NCI-H2107 treated with DMSO at 0.1 percent for 48 hours (cell line): ENCODE measurements around the gene CD2.

Experiments
- DNase-seq: peaks from one replicate; lab custom pipeline; 2025; ENCODE audit not compliant: unreplicated experiment; lab: John Stamatoyannopoulos, UW

The CD2 gene, protein sequence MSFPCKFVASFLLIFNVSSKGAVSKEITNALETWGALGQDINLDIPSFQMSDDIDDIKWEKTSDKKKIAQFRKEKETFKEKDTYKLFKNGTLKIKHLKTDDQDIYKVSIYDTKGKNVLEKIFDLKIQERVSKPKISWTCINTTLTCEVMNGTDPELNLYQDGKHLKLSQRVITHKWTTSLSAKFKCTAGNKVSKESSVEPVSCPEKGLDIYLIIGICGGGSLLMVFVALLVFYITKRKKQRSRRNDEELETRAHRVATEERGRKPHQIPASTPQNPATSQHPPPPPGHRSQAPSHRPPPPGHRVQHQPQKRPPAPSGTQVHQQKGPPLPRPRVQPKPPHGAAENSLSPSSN

DNA sequence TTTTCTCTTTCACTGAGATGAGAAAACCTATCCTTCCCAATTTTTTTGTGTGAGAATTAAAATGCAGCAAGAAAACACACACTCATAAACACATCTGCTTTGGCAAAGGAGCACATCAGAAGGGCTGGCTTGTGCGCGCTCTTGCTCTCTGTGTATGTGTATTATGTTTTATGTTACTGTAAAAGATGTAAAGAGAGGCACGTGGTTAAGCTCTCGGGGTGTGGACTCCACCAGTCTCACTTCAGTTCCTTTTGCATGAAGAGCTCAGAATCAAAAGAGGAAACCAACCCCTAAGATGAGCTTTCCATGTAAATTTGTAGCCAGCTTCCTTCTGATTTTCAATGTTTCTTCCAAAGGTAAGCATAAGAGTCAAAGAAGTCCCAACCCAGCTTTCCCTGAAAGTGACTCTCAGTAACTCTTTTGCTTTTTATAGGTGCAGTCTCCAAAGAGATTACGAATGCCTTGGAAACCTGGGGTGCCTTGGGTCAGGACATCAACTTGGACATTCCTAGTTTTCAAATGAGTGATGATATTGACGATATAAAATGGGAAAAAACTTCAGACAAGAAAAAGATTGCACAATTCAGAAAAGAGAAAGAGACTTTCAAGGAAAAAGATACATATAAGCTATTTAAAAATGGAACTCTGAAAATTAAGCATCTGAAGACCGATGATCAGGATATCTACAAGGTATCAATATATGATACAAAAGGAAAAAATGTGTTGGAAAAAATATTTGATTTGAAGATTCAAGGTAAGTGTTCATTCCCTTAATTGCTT is at the start of gene CD2:
TSS of gene CD2 (plus strand) at position 233 of the 780 bp plus-strand sequence. CDS start at position 296, 63 bp downstream.
- no peak for DNase-seq

DNA sequence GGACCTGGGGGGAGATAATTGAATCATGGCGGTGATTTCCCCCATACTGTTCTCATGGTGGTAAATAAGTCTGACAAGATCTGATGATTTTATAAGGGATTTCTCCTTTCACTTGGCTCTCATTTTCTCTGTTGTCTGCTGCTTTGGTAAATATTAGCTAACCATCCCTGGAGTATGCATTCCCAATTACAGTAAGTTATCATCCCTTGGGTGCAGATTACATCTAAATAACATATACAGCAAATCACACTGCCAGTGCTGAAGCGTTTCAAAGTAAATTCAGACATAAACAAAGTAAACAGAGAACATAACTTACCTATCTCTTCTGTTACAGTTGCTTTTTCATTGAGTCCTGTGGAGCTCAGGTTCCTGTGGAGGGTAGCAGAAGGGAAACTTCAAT is 48.1 kb upstream of the CD2 start:
- DNase-seq = no peak

DNA sequence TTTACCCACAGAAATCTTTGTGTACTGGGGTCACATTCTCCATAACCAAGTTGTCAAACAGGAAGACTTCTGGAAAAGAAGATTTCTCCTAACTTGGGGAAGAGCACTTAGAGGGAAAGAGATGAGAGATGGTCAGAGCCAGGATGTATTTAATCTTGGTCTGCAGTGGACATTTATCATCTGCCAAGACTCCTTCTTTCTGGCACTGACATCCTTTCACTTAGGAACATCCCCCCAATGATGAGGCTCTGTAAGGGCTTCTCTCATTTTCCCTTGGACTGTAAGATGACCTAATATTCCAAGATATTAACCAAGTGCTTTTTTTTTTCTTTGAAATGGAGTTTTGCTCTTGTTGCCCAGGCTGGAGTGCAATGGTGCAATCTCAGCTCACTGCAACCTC is 47.4 kb upstream of the CD2 start:
- no peak for DNase-seq

DNA sequence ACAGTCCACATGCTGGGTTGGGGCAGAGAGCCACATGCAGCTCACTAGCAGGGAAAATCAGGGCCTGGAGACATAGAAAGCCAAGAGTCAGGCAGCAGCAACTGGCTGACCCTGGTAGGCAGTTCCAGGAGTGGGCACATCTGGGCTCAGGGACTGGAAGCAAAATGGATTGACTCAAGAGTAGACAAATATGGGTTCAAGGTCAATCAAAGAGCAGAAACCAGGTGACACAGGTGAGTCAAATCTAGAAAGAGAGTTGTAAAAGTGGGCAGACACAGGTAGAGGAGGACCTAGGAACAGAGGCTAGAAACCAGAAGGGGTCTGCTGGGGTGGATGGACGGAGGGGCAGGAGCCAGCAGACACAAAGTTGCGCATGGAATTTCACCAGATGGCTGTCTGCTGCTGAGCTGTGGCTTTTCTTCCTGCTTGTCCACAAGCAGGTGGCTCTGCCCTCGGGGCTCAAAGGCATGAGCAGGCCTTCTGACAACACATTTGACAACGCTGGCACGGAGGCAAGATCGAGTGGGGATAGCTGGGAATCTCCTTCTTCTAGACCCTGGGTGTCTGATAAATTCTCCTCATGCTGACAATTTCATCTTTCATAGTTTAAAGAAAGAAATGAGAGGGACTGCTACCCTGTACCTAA is 45.9 kb upstream of the CD2 start:
- no peak for DNase-seq

DNA sequence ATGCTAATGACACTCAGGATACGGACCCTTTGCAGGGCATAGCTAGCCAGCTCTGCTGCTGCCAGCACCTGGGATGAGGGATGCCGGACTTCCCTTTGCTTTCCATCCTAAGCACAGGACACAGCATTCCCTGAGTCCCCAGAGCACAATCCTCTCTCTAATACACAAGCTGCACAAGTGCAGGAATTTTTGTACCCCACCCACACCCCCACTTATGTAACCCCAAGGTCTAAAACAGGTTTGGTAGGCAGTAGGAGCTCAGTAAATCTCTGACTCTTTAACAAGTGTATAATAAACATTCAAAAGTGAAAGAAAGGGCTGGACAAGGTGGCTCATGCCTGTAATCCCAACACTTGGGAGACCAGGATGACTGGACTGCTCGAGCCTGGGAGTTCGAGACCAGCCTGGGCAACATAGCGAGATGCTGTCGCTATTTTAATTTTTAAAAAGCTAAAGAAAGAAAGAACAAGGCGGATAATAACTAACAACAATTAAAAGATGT is 44.5 kb upstream of the CD2 start:
- no peak for DNase-seq

DNA sequence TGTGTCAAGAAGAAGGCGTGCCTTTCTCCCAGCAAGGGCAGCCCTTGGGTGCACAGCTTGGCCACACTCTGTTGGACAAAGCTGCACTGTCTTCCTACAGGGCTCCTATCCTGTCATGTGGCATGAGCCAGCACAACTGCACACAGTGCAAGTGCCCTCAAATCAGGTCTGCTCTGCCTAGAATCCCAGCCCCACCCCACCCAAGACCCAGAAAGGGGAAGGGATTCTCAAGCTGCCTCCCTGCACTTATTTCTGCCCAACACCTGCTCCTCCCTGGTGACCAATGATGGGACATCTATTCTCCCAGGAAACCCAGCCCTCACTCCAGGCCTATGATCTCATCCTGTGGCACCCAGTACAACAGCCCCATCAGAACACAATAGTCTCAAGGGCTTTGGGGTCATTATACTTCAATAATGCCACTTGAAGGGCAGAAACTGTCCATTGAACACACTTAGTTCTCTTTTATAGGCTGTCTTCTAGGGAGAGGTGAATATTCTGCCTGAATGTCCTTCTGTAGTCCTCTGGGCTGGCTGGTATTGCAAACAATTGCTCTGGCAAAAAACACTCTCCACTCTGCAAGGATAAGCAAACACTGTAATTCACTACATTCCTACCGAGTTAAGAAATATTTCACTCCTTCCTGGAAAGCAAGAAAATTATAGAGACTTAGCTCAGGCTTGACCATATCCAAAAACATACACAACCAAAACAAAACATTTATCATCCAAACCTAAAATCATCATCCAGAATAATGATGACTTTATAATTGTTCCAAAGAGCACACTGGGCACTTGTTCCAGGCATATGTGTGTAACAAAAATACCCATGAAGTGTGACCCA is 43.6 kb upstream of the CD2 start:
- peak; percentile 85 for DNase-seq

DNA sequence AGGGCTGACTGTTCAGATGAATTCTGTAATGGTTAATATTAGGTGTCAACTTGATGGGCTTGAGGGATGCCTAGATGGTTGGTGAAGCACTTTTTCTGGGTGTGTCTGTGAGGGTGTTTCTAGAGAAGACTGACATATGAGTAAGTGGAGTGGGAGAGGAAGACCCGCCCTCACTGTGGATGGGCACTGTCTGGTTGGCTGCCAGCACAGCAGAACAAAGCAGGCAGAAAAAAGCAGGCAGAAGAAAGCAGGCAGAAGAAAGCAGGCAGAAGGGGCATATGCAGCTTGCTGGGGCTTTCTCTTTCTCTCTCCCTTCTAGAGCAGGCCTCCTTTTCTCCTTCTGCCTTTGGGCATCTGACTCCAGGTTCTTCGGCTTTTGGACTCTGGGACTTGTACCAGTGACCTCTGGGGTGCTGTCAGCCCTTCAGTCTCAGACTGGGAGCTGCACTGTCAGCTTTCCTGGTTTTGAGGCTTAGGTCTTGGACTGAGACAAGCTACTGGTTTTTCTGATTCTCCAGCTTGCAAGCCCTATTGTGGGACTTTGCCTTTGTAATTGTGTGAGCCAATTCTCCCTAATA is 42.9 kb upstream of the CD2 start:
- DNase-seq = peak; percentile 76

DNA sequence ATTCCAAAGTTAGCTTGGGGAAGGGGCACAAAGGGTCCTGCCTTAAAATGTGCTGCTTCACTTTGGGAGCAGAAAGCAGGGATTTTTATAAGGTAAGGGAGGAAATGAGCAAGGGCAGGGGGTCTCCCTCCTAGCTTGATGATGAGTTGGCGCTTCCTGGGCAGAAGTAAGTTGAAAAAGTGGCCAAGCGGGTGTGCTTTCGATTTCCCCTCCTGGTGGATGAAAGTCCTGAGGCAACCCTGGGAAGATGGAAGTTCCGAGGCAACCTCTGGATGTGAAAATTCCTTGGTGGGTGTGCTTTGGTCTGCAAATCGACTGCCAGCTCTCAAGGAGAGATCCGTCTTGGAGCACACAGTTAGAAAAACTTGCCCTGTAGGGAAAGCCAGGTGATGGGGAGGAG is 41.7 kb upstream of the CD2 start:
- DNase-seq = no peak

DNA sequence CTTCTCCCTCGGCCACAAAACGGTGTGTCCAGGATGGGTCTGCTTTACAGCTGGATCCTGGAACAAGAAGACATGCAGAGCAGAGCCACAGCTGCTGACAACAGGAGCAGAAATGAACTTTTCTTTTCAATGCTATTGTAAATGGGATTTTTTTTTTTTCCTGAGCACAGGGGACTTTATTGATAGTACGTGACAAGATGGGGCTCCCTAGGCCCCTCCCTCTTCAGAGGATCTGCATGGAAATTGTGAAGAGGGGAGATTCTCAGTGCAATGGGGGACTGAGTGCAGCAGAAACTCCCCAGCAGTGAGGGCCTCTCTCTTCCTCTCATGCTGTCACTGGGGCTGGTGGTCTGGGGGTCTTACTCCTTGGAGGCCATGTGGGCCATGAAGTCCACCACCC is 40.8 kb upstream of the CD2 start:
- DNase-seq = no peak

DNA sequence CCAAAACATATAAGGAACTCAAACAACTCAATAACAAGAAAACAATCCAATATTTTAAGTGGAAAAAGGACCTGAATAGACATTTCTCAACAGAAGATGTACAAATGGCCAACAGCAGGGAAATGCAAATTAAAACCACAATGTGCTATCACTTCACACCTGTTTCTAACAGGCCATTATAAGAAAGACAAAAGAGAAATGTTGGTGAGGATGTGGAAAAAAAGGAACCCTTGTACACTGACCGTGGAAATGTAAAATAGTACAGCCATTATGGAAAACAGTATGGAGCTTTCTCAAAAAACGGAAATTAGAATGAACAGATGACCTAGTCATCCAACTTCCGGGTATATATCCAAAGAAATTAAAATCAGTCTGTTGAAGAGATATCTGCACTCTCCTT is 37.8 kb upstream of the CD2 start:
- DNase-seq = no peak

DNA sequence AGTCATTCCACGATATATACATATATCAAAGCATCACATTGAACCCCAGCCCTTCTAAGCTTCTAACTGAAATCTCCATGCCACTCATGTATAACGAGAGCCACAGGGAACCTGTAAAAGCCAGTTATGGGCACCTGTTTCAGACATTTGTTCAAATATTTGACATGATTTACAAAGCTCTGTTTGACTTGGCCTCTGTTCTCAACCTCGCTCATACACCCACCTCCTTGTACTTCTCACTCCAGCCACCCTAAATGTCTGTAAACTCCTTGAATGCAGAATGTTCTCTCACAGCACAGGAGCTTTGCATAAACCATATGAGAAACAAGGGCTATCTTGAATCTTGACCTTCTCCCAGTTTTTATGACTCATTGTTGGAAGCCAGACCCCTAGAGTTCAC is 36.9 kb upstream of the CD2 start:
- DNase-seq = no peak

DNA sequence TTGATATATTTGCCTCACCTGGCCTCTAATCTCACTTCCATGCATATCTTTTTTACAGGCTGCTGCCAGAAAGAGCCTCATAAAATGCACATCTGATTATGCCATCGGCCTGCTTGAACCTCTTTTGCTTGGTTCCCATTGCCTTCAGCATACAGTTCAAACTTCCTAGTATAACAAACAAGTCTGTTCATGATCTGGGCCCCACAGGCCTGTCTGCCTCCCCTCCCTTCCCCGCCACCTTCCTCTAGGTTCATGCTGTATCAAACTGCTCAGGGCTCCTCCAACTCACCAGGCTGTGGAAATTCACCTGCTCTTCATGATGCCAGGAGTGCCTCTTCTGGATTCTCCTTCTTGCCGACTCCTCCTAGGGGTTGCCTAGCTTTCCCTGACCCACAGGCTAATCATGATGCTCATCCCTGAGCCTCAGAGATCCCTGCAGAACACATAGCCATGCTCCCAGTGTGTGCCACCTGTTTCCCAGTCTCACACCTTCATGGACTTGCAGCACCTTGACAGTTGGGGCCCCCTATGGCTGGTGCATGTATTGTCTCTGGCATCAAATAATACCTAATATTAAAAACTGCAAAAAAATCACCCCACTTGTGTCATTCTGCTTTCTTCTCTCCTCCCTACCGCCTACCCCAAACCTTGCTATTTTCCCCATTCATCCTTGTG is 33.7 kb upstream of the CD2 start:
- DNase-seq = no peak

DNA sequence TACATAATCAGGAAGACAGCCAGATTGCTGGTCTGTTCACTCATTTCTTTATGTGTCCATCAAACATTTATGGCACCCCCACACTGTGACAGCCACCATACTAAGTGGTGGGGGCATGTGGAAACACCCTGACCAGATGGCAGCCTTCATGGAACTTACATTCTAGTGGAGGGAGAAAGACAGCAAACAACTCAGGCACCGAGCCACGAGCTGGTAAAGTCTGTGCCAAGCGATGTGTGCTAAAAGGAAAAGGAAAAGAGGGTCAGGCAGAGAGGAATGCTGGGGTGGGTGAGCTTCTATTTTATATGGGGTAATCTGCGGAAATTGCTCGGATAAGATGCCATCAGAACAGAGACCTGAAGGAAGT is 33.2 kb upstream of the CD2 start:
- DNase-seq = no peak

DNA sequence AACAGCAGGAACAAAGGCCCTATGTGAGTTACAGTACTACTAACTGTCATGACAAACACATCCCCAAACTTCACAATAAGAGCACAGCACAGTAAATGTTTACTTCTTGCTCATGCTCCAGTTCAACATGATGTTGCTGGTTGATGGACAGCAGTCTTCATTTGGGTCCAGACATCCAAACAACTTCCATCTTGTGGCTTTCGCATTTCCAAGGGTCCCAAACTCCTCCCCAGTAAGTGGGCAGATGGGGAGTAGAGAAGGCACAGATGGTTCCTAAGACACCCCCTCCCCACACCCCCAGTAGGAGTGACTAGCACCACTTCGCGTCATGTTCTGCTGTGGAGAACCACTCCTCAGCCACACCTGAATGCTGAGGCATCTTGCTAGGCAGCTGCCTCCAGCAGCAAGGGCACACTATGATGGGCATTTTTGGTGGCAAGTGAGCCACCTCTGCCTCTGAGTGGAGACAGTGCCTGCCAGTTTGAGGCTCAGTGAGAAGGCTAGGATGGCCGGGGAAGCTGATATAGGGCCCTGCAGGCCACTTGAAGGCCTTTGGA is 32.7 kb upstream of the CD2 start:
- DNase-seq = no peak

DNA sequence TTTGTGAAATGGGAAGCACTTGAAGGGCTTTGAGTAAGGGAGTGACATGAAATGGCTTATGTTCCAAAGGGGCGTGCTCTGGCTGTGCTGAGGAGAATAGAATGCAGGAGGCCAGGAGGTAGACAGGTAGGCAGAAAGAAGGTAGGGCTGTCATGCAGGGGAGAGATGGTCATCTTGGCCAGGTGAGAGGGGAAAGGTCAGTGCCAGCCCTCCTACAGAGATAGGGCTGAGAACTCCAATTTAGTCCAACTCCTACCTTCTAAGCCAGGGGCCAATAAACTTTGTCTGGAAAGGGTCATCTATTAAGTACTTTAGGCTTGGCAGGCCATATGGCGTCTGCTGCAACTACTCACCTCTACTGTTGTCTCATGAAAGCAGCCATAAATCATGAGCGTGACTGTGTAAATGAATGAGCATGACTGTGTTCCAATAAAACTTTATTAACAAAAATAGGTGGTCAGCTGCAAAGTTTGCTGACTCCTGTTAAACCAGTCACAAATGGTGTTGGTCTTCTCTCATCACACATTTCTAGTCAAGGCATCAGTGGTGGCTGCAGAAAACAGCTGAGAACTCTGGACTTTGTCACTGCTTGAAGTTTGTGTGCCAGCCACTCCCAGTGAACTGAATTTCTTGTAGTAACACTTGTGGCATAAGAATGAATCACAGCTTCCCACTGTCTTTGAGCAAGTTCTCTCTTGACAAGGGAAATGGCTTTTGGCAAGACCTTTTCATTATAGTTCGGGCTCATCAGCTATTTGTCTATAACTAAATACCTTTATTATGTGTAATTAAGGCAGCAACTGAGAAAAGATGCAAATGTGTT is 32.0 kb upstream of the CD2 start:
- DNase-seq = no peak

DNA sequence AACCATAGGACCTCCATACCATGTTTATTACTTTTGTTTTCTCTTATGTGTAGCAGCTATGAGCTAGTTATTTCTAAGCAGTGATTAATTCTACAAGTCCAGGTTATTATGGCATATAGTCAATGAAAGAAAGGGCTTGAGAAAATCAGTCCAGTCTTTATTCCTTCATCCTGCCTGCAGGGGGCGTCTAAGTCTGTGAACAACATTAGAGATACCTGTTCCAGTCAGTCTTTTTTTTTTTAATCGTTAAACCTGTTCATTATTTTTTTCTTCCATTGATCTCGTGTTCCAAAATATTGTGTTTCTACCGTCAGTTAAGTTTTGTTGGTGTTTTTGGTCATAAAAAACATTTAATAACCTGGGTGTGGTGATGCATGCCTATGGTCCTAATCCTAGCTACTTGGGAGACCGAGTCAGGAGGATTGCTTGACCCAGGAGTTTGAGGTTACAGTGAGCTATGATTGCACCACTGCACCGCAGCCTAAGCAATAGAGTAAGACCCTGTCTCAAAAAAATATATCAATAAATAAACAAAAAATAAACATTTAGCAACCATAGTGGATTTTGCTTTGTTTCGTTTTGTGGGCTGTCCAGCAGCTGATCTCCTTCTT is 29.4 kb upstream of the CD2 start:
- DNase-seq = peak; percentile 70

DNA sequence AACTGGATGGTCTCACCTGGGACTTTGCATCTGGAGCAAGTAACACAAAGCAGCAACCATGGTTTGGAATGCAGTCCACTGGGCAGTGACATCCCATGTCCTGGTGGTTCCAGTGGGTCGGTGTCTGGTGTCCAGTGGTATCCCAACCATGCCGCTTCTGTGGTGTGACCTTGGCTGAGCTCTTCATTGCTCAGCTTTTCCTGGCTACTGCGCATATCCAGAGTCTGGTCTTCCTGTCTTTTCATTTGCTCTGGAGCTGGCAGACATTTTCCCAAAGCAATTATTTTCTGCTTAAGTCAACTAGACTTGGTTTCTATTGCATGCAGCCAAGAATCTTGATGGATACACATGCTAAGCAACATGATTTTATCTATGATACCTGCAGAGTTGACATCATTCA is 28.4 kb upstream of the CD2 start:
- DNase-seq = no peak
